Eye (tissue), 1 donor: ENCODE data around the gene VPS33B.
"Not testable (repeated sequence)": the region's sequence is repeated elsewhere in the genome, so short reads cannot be mapped to it uniquely, and the experiment has no call there.

Experiments
- DNase-seq: peaks from one replicate; pipeline ENCODE4 v3.0.0-alpha.2; 2015

VPS33B gene

GRCh38 chr15:91031796-91032195 is 9.4 kb upstream of the VPS33B start:
- DNase-seq = no peak

GRCh38 chr15:91027677-91028076 is 5.3 kb upstream of the VPS33B start:
- DNase-seq = no peak

GRCh38 chr15:91023720-91024119 is 1.3 kb upstream of the VPS33B start:
- DNase-seq = no peak

- DNase-seq = no peak
Measured at GRCh38 chr15:91022832-91023129, 387 bp upstream of the VPS33B start.

GRCh38 chr15:91021516-91022074 is 799 bp downstream of the VPS33B start:
- peak; percentile 61 for DNase-seq

- no peak for DNase-seq
Measured at GRCh38 chr15:91018158-91018557, 4.2 kb downstream of the VPS33B start.

GRCh38 chr15:91017716-91018115 is 4.7 kb downstream of the VPS33B start:
- DNase-seq = no peak

GRCh38 chr15:91013701-91014100 is 8.7 kb downstream of the VPS33B start:
- DNase-seq = not testable (repeated sequence)

GRCh38 chr15:91007266-91007665 is 15.1 kb downstream of the VPS33B start:
- DNase-seq = no peak

GRCh38 chr15:91001209-91001608 is 21.2 kb downstream of the VPS33B start:
- DNase-seq = no peak

GRCh38 chr15:90998737-90999136 is 23.7 kb downstream of the VPS33B start:
- DNase-seq = no peak

- peak; percentile 99 for DNase-seq
Measured at GRCh38 chr15:90994417-90995311, 27.7 kb downstream of the VPS33B start, which contains the start of gene PRC1. Gene PRC1 (minus strand): TSS chr15:90994535. CDS start chr15:90994417, 118 bp downstream.

- no peak for DNase-seq
Measured at GRCh38 chr15:90994059-90994416, 28.4 kb downstream of the VPS33B start.

- DNase-seq = no peak
Measured at GRCh38 chr15:90991587-90992285, 30.7 kb downstream of the VPS33B start.

- DNase-seq = no peak
Measured at GRCh38 chr15:90990446-90990845, 31.9 kb downstream of the VPS33B start.

- DNase-seq = no peak
Measured at GRCh38 chr15:90989040-90989768, 33.2 kb downstream of the VPS33B start.

GRCh38 chr15:90988296-90988695 is 34.1 kb downstream of the VPS33B start:
- no peak for DNase-seq

GRCh38 chr15:90987561-90988141 is 34.7 kb downstream of the VPS33B start:
- DNase-seq = no peak

GRCh38 chr15:90986790-90987507 is 35.4 kb downstream of the VPS33B start:
- DNase-seq = no peak

GRCh38 chr15:90982135-90982534 is 40.3 kb downstream of the VPS33B start:
- no peak for DNase-seq

- DNase-seq = no peak
Measured at GRCh38 chr15:90981681-90982080, 40.7 kb downstream of the VPS33B start.

- DNase-seq = no peak
Measured at GRCh38 chr15:90979582-90979981, 42.8 kb downstream of the VPS33B start.
